OCI-LY7 (cell line): Measurements from ENCODE around the gene TRIM69. TPM values are rescaled to one million over a fixed set of nuclear protein-coding genes. Genes with fewer than 3 reads are reported as not detected.

Source experiments
- BruUV-seq: library from RNA; stranded (reverse); fragments of 400-500 nt; replicated peaks from 2 replicates; lab custom pipeline; 2021; lab: Mats Ljungman, UMichigan
- CTCF ChIA-PET: fragments of 300-600 bp; sonication (Branson Sonifier 250); formaldehyde crosslinking; loops from one replicate; lab custom pipeline; 2022; ENCODE audit warnings: antibody characterized with exemption; ENCODE audit not compliant: unreplicated experiment; lab: Charles Lee
- POLR2A ChIA-PET: fragments of 300-600 bp; sonication (Branson Sonifier 250); formaldehyde crosslinking; loops from one replicate; lab custom pipeline; 2022; ENCODE audit warnings: antibody characterized with exemption; lab: Charles Lee
- DNase-seq: peaks from one replicate; pipeline ENCODE4 v3.0.0-alpha.2; 2015; ENCODE audit warnings: low spot score
- H2AFZ ChIP-seq: fragments of 200-600 bp; sonication (generic), shearing (Covaris generic); 2 replicates; pipeline ENCODE4 v1.6.1; 2014; ENCODE audit warnings: mild to moderate bottlenecking, antibody characterized with exemption, low read length, moderate library complexity
- H3K27ac ChIP-seq: fragments of 200-600 bp; sonication (generic); 2 replicates; pipeline ENCODE4 v1.5.1; 2014; ENCODE audit warnings: mixed run types, low read depth, mild to moderate bottlenecking, moderate library complexity, low read length, inconsistent platforms; ENCODE audit not compliant: poor library complexity, severe bottlenecking
- H3K36me3 ChIP-seq: fragments of 200-600 bp; sonication (generic); 2 replicates; pipeline ENCODE4 v1.6.1; 2014; ENCODE audit warnings: mild to moderate bottlenecking, antibody characterized with exemption, low read length, moderate library complexity, mixed read lengths; ENCODE audit not compliant: insufficient read depth
- H3K4me1 ChIP-seq: fragments of 200-600 bp; sonication (generic); 2 replicates; pipeline ENCODE4 v1.5.1; 2014; ENCODE audit warnings: mild to moderate bottlenecking, low read length; ENCODE audit not compliant: insufficient read depth, poor library complexity, severe bottlenecking
- H3K4me2 ChIP-seq: fragments of 200-600 bp; sonication (generic); 2 replicates; pipeline ENCODE4 v1.6.1; 2014; ENCODE audit warnings: mild to moderate bottlenecking, low read length
- H3K4me3 ChIP-seq: fragments of 200-600 bp; sonication (generic); 2 replicates; pipeline ENCODE4 v1.5.1; 2014; ENCODE audit warnings: mild to moderate bottlenecking, low read depth, low read length; ENCODE audit not compliant: poor library complexity, severe bottlenecking
- H3K79me2 ChIP-seq: fragments of 200-600 bp; sonication (generic); 2 replicates; pipeline ENCODE4 v1.6.1; 2016; ENCODE audit warnings: low read depth, mild to moderate bottlenecking, low read length, moderate library complexity, mixed read lengths; ENCODE audit not compliant: insufficient read depth
- H3K9me2 ChIP-seq: fragments of 200-600 bp; sonication (generic); 2 replicates; pipeline ENCODE4 v1.6.1; 2016; ENCODE audit warnings: mild to moderate bottlenecking, low read length, mixed read lengths; ENCODE audit not compliant: insufficient read depth
- H3K9me3 ChIP-seq: fragments of 200-600 bp; sonication (generic); 2 replicates; pipeline ENCODE4 v1.6.1; 2014; ENCODE audit warnings: mild to moderate bottlenecking, mixed run types, low read length, mixed read lengths
- H4K20me1 ChIP-seq: fragments of 200-600 bp; sonication (generic); 2 replicates; pipeline ENCODE4 v1.6.1; 2014; ENCODE audit warnings: mild to moderate bottlenecking, antibody characterized with exemption, low read length, moderate library complexity, mixed read lengths; ENCODE audit not compliant: insufficient read depth
- EZH2phosphoT487 ChIP-seq: fragments of 200-600 bp; sonication (generic); IDR thresholded peaks from 2 replicates; pipeline ENCODE4 v1.6.1; 2018; ENCODE audit warnings: low read depth, borderline replicate concordance, mild to moderate bottlenecking, mixed run types, antibody characterized with exemption, low read length, moderate library complexity, mixed read lengths
- intact Hi-C: fragments of 100-400 bp; cut with micrococcal nuclease; formaldehyde crosslinking; loops from one replicate; pipeline ENCODE4 v1.10.0; 2022; ENCODE audit not compliant: unreplicated experiment
- total RNA-seq, 2 experiments: library from RNA; depleted of rRNA in 1 of 2; stranded (reverse); fragments of >200 nt in 1 of 2; shearing (Covaris generic) in 1 of 2; gene quantifications; 2 replicates each; pipeline ENCODE4 v1.2.3, GENCODE V29; 2014 to 2022
- TF ChIP-seq, protein P1 (sequence below): fragments of 200-600 bp; sonication (generic); conservative IDR thresholded peaks from 2 replicates; pipeline ENCODE4 v1.5.1; 2014; ENCODE audit warnings: mild to moderate bottlenecking, antibody characterized with exemption, low read length, moderate library complexity, mixed read lengths

The TRIM69 gene
- total RNA-seq, 2 experiments from 2014 or later: 16.3 to 33.7 TPM

DNA sequence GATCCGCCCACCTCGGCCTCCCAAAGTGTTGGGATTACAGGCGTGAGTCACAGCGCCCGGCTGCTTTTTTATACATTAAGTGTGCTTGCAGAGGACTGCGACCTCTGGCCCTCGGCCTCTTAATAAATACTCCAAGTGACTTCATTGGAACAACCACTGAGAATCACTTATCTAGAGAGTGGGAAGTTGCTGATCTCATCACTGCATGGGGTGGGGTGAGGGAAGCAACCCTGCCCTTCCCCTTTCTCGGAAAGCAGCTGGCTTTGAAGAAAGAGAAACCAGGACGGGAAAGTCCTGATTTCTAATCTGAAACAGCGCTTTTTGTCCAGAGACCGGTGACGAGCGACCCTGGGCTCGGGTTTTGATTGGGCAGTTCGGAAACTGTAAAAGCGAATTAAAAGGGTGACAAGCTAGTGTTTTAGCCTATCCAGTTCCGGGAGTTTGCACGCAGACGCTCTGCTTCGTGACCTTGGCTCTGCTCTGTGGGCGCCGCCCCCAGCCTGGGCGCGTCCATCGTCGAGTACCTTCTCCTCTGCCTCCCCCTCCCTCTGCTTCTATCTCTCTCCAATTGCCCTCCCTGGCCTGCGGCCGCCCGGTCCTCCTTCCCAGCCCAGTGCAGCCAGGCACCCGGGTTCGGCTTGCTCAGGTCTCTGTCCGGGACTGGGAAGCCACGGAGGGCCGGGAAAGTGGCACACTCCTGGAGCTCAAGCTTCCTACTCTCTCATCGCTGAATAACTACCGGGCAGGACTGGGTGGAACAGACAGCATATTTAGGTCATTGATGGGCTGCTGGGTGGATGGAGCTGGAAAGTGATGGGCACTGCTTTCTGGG is 7.5 kb upstream of the TRIM69 start:
- TF ChIP-seq, protein P1, sequence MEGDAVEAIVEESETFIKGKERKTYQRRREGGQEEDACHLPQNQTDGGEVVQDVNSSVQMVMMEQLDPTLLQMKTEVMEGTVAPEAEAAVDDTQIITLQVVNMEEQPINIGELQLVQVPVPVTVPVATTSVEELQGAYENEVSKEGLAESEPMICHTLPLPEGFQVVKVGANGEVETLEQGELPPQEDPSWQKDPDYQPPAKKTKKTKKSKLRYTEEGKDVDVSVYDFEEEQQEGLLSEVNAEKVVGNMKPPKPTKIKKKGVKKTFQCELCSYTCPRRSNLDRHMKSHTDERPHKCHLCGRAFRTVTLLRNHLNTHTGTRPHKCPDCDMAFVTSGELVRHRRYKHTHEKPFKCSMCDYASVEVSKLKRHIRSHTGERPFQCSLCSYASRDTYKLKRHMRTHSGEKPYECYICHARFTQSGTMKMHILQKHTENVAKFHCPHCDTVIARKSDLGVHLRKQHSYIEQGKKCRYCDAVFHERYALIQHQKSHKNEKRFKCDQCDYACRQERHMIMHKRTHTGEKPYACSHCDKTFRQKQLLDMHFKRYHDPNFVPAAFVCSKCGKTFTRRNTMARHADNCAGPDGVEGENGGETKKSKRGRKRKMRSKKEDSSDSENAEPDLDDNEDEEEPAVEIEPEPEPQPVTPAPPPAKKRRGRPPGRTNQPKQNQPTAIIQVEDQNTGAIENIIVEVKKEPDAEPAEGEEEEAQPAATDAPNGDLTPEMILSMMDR: no peak
- TF ChIP-seq EZH2phosphoT487: no peak
- DNase-seq: peak; percentile 98
- POLR2A ChIA-PET: interaction anchor here (0.7 to 7.3 kb wide), 10 partner anchors 9 to 298 kb away, joined by 3 to 116 read pairs (median 6); partner anchors contain the start of genes B2M, PATL2 and SPG11
- H3K9me3 ChIP-seq: no peaks in the 10 kb centered on the region
- H2AFZ ChIP-seq: peak overlapping the region; percentile 67
- H3K4me3 ChIP-seq: peak overlapping the region; percentile 81
- H3K79me2 ChIP-seq: peaks cover 13% of the 10 kb centered on the region; the same call in 1 of the 2 replicates
- peaks cover 56% of the 10 kb centered on the region for H3K4me1 ChIP-seq
- peak overlapping the region; percentile 91 for H3K4me2 ChIP-seq
- no peaks in the 10 kb centered on the region for H3K9me2 ChIP-seq
- intact Hi-C loops: loop anchor here (1.0 to 5.0 kb wide), 3 partner anchors 18 to 674 kb away; partner anchors contain the start of gene SPG11
- CTCF ChIA-PET: interaction anchor here (0.7 to 1.3 kb wide), 3 partner anchors 8 to 65 kb away, joined by 3 read pairs; partner anchors contain the start of gene SPG11
- no TSS peak for BruUV-seq
- peaks cover 8% of the 10 kb centered on the region for H3K36me3 ChIP-seq
- H4K20me1 ChIP-seq: no peaks in the 10 kb centered on the region
- H3K27ac ChIP-seq: peak overlapping the region; percentile 90

DNA sequence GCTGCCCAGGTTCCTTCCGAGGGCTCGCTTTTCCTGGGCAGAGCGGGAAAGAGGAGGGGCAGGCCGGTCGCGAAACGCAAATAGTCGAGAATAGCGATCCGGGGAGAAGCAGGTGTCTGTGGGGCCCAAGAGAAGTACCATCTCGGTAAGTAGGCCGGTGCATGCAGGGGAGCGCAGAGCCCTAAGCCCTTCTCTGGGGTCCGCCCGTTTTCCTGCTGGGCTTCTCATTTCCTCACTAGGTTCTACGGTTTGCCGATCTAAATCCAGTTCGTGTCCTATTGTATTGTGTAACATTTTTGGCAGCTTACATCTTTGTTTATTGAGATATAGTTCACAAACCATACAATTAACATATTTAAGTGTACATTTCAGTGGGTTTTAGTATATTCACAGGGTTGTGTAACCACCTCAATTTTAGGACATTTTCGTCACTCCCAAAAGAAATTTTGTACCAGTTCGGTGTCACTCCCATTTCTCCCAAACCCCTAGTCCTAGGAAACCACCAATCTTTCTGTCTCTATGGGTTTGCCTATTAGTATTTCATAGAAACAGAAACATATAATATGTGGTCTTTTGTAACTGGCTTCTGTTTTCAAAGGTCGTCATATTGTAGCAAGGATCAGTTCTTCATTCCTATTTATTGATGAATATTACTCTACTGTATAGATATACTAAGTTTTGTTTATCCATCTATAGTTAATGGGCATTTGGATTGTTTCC is 6.8 kb upstream of the TRIM69 start:
- Histone ChIP-seq H2AFZ (peak overlapping the region; percentile 67; the same call in 1 of the 2 replicates), H3K27ac (peak overlapping the region; percentile 90), H3K9me2 (no peaks in the 10 kb centered on the region), H3K79me2 (peaks cover 13% of the 10 kb centered on the region; the same call in 1 of the 2 replicates), H3K4me1 (peaks cover 52% of the 10 kb centered on the region), H3K4me3 (peak overlapping the region; percentile 81), H3K4me2 (peak overlapping the region; percentile 91), H3K36me3 (peaks cover 8% of the 10 kb centered on the region), H3K9me3 (no peaks in the 10 kb centered on the region), H4K20me1 (no peaks in the 10 kb centered on the region)
- POLR2A ChIA-PET: interaction anchor here (0.7 to 7.3 kb wide), 10 partner anchors 8 to 299 kb away, joined by 3 to 116 read pairs (median 6); partner anchors contain the start of genes B2M, PATL2 and SPG11
- peak; percentile 72 for DNase-seq
- no peak for TF ChIP-seq EZH2phosphoT487
- TF ChIP-seq, protein P1: no peak
- TSS peak; percentile 72 for BruUV-seq
- intact Hi-C loops: loop anchor here (1.0 to 5.0 kb wide), 3 partner anchors 19 to 673 kb away; partner anchors contain the start of gene SPG11
- CTCF ChIA-PET: interaction anchor here (0.7 to 1.0 kb wide), 2 partner anchors 7 to 66 kb away, joined by 3 read pairs; partner anchors contain the start of gene SPG11
